Cortex of kidney (tissue), 1 donor: ENCODE results near the gene MYOZ3.

ENCODE experiments used
- DNase-seq: peaks from one replicate; lab custom pipeline; 2025; lab: John Stamatoyannopoulos, UW

MYOZ3 gene, protein sequence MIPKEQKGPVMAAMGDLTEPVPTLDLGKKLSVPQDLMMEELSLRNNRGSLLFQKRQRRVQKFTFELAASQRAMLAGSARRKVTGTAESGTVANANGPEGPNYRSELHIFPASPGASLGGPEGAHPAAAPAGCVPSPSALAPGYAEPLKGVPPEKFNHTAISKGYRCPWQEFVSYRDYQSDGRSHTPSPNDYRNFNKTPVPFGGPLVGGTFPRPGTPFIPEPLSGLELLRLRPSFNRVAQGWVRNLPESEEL

DNA sequence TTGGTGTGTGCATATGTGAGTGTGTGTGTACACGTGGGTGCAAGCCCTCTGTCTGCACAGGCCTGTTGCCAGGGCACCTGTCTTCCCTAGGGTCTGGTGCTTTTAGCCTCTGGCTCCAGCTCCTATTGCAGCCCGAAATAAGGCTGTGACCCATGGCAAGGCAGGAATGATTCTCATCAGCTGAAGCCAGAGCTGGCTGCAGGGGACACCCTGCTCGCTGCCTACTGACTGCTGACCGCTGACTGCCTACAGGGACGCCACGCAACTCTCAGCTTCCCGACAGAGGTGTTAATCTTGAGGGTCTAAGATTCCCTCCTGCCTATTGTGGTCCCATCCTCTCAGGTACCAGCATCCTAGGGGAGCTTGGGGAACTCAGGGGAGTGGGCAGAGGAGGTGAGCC is at the start of gene MYOZ3:
MYOZ3 (plus strand) TSS at position 166 of the 400 bp plus-strand sequence. CDS start 1,691 bp downstream, outside the sequence.
- DNase-seq: no peak

DNA sequence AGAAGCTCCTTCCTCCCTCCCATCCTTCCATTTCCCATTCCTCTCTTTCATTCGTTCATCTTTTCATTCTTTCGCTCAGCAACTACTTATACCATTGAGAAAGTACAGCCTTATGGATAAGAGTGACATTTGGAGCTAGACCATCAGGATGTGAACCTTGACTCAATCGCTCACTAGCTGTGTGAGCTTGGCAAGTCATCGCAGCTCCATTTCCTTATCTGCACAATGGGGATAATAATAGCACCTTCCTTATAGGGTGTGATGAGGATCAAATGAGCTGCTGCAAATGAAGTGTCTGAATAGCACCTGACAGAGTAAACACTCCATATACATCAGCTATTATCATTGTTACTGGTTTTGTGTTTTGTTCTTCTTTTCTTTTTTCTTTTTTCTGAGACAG is 48.6 kb upstream of the MYOZ3 start:
- no peak for DNase-seq

DNA sequence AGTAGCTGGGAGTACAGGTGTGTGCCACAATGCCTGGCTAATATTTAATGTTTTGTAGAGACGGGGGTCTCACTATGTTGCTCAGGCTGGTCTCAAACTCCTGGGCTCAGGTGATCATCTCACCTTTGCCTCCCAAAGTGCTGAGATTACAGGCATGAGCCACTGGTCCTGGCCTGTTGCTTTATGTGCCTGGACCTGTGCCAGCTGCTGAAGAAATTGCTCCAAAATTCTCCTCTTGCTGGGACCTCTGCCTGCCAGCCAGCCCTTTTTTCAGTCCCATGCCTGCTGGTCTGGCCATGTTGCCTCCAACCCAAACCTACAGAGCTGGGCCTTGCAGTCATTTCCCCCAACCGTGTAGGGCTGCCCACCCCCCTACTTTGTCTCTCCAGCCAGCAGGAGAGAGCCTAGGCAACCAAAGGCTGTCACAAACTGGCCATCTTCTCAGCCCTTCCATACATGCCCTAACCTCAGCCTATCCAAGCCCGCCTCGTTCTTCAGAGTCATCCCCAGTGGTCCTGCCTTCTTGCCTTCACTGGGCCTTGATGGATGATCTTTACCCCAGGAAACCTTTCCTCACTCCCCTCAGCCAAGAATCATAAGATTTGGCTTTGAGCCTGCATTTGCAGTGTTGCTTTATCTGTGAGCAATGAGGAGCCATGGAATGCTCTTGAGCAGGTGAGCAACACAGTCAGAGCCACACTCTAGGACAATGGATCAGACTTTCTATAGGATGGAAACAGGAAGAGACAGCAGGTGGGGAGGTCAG is 48.0 kb upstream of the MYOZ3 start:
- DNase-seq: no peak

DNA sequence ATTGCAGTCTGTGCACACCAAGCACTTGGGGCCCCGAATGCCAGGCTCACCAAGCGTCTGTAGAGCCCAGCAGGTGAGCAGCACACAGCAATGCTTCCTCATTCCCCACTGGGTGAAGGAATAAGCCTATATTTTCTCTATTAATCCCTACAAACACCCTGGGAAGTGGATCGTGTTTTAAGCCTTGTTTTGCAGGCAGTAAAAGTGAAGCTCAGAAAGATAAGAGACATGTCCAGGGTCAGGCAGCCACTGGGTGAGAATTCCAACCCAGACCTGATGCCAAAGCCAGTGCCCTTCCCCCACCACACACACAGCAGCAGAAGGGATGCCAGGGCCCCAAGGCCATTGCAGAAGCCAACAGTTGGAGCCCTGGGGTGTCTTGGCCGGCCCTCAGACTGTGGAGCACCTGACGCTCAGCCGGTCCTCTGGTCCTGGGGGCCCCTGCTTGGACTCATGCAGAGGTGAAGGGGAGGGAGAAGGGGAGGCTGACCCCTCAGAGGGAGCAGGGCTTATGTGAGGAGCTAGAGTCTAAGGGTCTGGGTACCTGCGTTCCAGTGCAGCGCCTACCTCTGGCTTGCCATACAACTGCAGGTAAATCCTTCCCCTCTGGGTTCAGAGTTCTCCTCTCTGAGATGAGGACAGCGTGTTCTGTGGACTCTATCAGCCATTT is 46.9 kb upstream of the MYOZ3 start:
- DNase-seq: no peak

GRCh38 chr5:150614661-150615060 is 46.4 kb upstream of the MYOZ3 start:
- DNase-seq: no peak

DNA sequence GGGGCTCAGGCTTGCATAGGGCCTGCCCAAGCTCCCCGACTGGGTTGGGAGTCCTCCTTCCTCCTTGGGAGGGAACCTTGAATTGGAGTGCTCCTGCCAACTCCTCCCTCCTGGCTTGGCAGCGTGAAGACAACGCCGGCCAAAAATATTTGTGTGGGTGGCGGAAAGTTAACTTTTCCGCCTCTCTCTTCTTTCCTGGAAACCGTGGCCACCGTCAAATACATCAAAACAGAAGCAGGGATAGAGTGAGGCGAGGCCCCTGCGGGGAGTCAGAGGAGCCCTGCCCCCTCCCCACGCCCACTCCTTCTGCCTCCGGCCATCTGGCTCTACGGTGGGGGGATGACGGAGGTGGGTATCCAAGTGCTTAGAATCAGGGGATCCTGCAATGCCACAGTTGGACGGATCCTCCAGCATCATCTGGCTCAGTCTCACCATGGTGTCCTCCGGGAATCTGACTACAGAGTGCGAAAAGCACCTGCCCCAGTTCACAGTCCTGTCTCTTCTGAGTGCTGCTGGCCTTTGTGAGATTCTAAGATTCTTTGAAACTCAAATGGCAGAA is 45.8 kb upstream of the MYOZ3 start:
- no peak for DNase-seq

- DNase-seq: no peak
Measured at GRCh38 chr5:150616024-150616470, 45.0 kb upstream of the MYOZ3 start.

GRCh38 chr5:150616506-150616905 is 44.5 kb upstream of the MYOZ3 start:
- no peak for DNase-seq

DNA sequence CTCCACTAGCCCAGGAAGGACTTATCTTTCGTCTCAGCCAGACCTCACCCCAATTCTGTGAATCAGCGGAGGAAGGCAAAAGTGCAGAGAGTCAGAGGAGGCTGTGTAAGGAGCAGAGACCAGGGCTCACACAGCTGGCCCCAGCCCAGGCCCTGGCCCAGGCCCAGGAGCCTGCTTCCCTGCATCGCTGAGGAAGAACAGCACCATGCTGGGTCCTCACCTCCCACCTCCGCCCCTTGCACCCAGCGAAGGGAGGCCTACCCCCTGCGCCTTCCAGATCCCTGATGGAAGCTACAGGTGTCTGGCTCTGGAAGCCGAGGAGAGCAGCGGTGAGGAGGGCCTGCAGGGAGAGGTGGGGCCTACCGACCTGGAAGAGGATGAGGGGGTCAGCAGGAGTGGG is 42.9 kb upstream of the MYOZ3 start:
- DNase-seq: no peak

DNA sequence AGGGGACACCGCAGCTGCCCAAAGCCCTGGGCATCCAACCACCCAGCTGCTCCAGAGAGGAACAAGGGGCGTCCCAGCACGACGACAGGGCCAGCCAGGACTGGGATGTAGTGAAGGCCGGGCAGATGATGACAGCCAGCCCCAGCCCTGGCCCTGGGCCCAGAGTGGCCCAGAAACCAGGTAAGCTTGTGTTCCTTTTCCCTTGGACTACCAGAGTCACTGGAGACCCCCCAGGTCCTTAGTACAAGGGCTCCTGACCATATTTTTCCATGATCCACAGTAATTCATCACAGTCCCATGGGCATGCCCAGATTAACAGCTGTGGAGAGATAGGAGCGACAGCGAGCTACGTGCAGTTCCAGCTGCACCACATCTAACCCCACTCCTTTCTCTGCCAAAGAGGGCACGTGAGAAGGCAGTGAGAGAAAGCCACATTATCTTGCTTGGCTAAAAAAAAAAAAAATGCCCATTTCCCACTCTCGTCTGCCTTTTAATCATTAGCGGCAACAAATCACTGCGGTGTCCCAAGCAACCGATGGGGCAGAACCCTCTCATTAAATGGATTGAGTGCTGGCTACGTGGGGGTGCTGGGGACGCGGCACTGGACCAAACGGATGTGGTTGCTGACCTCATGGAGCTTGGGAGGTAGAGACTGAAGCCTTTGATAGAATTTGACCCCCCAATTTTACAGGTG is 42.3 kb upstream of the MYOZ3 start:
- DNase-seq: no peak

- no peak for DNase-seq
Measured at GRCh38 chr5:150619359-150620230, 41.5 kb upstream of the MYOZ3 start.

DNA sequence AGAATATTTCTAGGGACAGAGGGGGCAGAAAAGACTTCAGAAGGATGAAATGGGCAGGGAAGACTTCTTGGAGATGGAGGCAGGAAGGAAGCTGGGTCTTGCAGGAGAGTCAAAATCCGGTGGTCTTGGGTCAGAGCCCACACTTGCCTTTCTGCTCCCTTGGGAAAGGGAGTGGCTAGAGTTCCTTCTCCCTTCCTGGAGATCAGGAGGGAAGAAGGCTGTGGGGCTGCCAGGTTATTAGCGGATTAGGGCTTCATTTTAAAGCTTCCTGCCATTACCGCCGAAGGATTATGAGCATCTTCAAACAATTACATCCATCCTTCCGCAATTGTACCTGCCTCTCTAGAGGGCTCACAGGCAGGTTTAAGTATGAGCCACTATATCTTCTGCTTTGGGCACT is 39.8 kb upstream of the MYOZ3 start:
- DNase-seq: no peak

DNA sequence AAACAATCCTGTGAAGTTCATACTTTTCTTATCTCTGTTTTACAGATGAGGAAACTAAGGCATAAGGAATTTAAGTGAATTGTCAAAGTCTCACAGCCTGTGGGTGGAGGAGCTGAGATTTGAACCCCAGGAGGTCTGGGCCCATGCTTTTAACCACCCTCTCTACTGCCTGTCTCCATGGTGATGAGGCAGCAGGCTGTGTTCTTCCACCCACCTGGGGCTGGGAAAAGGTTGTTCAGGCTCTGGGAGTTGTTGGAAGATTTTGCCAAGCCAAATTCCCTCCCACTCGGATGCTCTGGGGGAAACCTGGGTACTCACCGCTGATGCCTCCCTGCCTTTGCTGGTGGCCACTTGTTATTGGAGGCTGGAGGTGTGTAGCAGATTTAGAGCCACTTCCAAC is 38.9 kb upstream of the MYOZ3 start:
- no peak for DNase-seq

DNA sequence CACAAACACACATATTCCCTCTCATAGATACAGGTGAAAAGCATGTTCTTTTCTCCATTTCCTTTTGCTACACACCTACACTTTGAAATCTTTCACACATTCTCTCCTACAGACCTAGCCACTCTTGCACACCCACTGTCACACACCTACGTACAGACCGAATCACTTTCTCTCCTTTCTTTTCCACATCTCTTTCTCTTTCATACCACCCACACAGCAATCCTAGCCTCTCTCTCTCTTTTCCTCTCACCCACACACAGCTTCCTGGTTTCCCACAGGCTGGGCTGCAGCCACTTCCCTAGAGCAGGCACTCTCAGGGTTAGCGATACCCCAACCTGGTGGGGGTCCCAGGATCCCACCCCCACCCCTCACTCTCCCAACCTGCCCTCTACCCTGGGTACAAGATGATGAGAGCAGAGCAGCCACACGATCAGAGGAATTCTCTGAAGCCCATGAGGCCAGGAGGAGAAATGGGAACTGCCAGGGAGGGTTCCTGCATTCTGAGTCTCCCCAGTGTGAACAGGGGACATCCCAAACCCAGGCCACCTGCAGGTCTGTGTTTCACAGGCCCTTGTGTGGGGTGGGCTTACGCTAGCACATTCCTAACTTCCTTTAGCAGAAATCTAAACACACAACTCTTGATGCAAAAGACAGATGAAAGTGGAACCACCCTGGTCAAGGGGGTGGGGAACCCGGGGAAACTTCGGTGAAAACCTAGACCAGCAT is 37.7 kb upstream of the MYOZ3 start:
- DNase-seq: no peak

DNA sequence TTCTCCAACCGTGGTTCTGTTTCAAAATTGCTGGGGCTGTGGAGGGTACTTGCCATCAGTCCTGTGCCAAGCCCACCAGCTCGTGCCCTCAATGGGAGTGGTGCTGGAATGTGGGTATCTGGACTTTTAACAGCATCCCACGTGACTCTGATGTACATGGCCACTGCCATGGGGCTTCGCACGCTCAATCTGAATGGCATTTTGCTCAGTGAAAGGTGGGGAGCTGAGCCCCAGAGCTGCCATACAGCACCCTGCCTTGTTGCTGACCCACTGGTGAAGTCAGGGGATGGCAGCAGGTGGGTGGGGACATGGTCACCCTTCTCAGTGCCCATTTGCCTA is 37.2 kb upstream of the MYOZ3 start:
- no peak for DNase-seq

- no peak for DNase-seq
Measured at GRCh38 chr5:150624334-150625163, 36.5 kb upstream of the MYOZ3 start.

- DNase-seq: no peak
Measured at GRCh38 chr5:150625164-150625535, 35.9 kb upstream of the MYOZ3 start.

- DNase-seq: no peak
Measured at GRCh38 chr5:150625831-150626746, 35.0 kb upstream of the MYOZ3 start.

- no peak for DNase-seq
Measured at GRCh38 chr5:150626853-150627276, 34.2 kb upstream of the MYOZ3 start.
